Neural cell (in vitro differentiated cells): ENCODE data around the gene HLTF. TPM values are rescaled to one million over a fixed set of nuclear protein-coding genes. Genes with fewer than 3 reads are reported as not detected.

ENCODE experiments used
- H2AFZ ChIP-seq: fragments of 200-600, 300-800 bp; sonication (generic), shearing (Covaris generic); 2 replicates; pipeline ENCODE4 v1.6.0; 2014; ENCODE audit warnings: low read depth, mild to moderate bottlenecking, antibody characterized with exemption, low read length, moderate library complexity
- H3F3A ChIP-seq: fragments of 200-600 bp; shearing (Covaris generic); 2 replicates; pipeline ENCODE4 v1.6.1; 2016; ENCODE audit warnings: mild to moderate bottlenecking, moderate library complexity, mixed read lengths, antibody characterized with exemption, low read length; ENCODE audit not compliant: insufficient read depth, poor library complexity, severe bottlenecking
- H3K27ac ChIP-seq: fragments of 200-600, 300-800 bp; sonication (generic), shearing (Covaris generic); 2 replicates; pipeline ENCODE4 v1.5.1; 2014; ENCODE audit warnings: mild to moderate bottlenecking, low read length, moderate library complexity
- H3K27me3 ChIP-seq: fragments of 300-800, 200-600 bp; sonication (generic), shearing (Covaris generic); 2 replicates; pipeline ENCODE4 v1.6.0; 2014; ENCODE audit warnings: mild to moderate bottlenecking, low read depth, low read length, moderate library complexity; ENCODE audit not compliant: insufficient read depth
- H3K36me3 ChIP-seq: fragments of 300-800, 200-600 bp; sonication (generic), shearing (Covaris generic); 2 replicates; pipeline ENCODE4 v1.5.1; 2014; ENCODE audit warnings: mild to moderate bottlenecking, antibody characterized with exemption, low read length, moderate library complexity; ENCODE audit not compliant: insufficient read depth
- H3K4me2 ChIP-seq: fragments of 300-800, 200-600 bp; sonication (generic), shearing (Covaris generic); 2 replicates; pipeline ENCODE4 v1.6.0; 2014; ENCODE audit warnings: mild to moderate bottlenecking, low read length
- H3K4me3 ChIP-seq: fragments of 300-800, 200-600 bp; sonication (generic), shearing (Covaris generic); 2 replicates; pipeline ENCODE4 v1.5.1; 2014; ENCODE audit warnings: mild to moderate bottlenecking, low read length, moderate library complexity
- H3K79me2 ChIP-seq: fragments of 200-600 bp; shearing (Covaris generic); replicated peaks from 2 replicates; pipeline ENCODE4 v1.6.0; 2014; ENCODE audit warnings: mild to moderate bottlenecking, low read length, moderate library complexity; ENCODE audit not compliant: insufficient read depth
- H3K9ac ChIP-seq: fragments of 300-800, 200-600 bp; sonication (generic), shearing (Covaris generic); 2 replicates; pipeline ENCODE4 v1.6.1; 2016; ENCODE audit warnings: mild to moderate bottlenecking, low read length, mixed read lengths
- H3K9me2 ChIP-seq: fragments of 200-600 bp; shearing (Covaris generic); 2 replicates; pipeline ENCODE4 v1.6.1; 2016; ENCODE audit warnings: mild to moderate bottlenecking, low read length, mixed read lengths; ENCODE audit not compliant: insufficient read depth
- H3K9me3 ChIP-seq: fragments of 200-600, 300-800 bp; sonication (generic), shearing (Covaris generic); 2 replicates; pipeline ENCODE4 v1.6.1; 2016; ENCODE audit warnings: mild to moderate bottlenecking, mixed run types, low read length, moderate library complexity, mixed read lengths
- H4K20me1 ChIP-seq: fragments of 200-600 bp; shearing (Covaris generic); 2 replicates; pipeline ENCODE4 v1.6.1; 2016; ENCODE audit warnings: mild to moderate bottlenecking, mixed run types; ENCODE audit not compliant: insufficient read depth
- CTCF ChIP-seq: fragments of 450-650 bp; IDR thresholded peaks from 2 replicates; pipeline ENCODE4 v1.5.1; 2014; ENCODE audit warnings: antibody characterized with exemption, mild to moderate bottlenecking, moderate library complexity; ENCODE audit not compliant: poor library complexity, severe bottlenecking
- EP300 ChIP-seq: fragments of 450-650 bp; conservative IDR thresholded peaks from 2 replicates; pipeline ENCODE4 v1.6.1; 2014; ENCODE audit warnings: antibody characterized with exemption, mild to moderate bottlenecking, moderate library complexity; ENCODE audit not compliant: poor library complexity, severe bottlenecking
- EZH2 ChIP-seq: fragments of 200-600, 300-800 bp; shearing (Covaris generic), sonication (generic); IDR thresholded peaks from 2 replicates; pipeline ENCODE4 v1.6.1; 2014; ENCODE audit warnings: antibody characterized with exemption, low read length, borderline replicate concordance, mild to moderate bottlenecking; ENCODE audit not compliant: insufficient read depth, poor library complexity, severe bottlenecking
- MXI1 ChIP-seq: fragments of 450-650 bp; conservative IDR thresholded peaks from 2 replicates; pipeline ENCODE4 v1.6.1; 2014; ENCODE audit warnings: antibody characterized with exemption, mild to moderate bottlenecking; ENCODE audit not compliant: poor library complexity, severe bottlenecking
- POLR2AphosphoS5 ChIP-seq: IDR thresholded peaks from 2 replicates; pipeline ENCODE4 v1.6.1; 2012
- RAD21 ChIP-seq: fragments of 450-650 bp; conservative IDR thresholded peaks from 2 replicates; pipeline ENCODE4 v1.6.1; 2014; ENCODE audit warnings: antibody characterized with exemption, mild to moderate bottlenecking, moderate library complexity
- REST ChIP-seq: IDR thresholded peaks from 2 replicates; pipeline ENCODE4 v1.6.1; 2012; ENCODE audit warnings: borderline replicate concordance
- SMC3 ChIP-seq: fragments of 450-650 bp; conservative IDR thresholded peaks from 2 replicates; pipeline ENCODE4 v1.6.1; 2014; ENCODE audit warnings: antibody characterized with exemption, mild to moderate bottlenecking, moderate library complexity; ENCODE audit not compliant: poor library complexity
- TAF1 ChIP-seq: IDR thresholded peaks from 2 replicates; pipeline ENCODE4 v1.6.1; 2012; ENCODE audit warnings: low read depth
- polyA plus RNA-seq: library from polyadenylated mRNA; depleted of rRNA; stranded (reverse); fragments of >200 nt; gene quantifications from 2 replicates; pipeline ENCODE4 v1.2.3, GENCODE V29; 2014

Gene HLTF
- polyA plus RNA-seq, 1 donor from 2014 or later: 164 TPM

- no peak for TF ChIP-seq POLR2AphosphoS5
- no peak for TF ChIP-seq REST
- no peak for TF ChIP-seq SMC3
- TF ChIP-seq EP300: no peak
- no peak for TF ChIP-seq MXI1
- no peak for TF ChIP-seq TAF1
- TF ChIP-seq CTCF: no peak
- TF ChIP-seq EZH2: no peak
- TF ChIP-seq RAD21: no peak
- Histone ChIP-seq H2AFZ (no peak overlapping the region), H3K27ac (no peak overlapping the region), H3K9me2 (no peaks in the 10 kb centered on the region), H3K9ac (no peak overlapping the region), H3K36me3 (no peaks in the 10 kb centered on the region), H3K4me3 (no peak overlapping the region), H3K79me2 (no peaks in the 10 kb centered on the region), H3F3A (no peaks in the 10 kb centered on the region), H3K4me2 (no peak overlapping the region), H3K27me3 (no peaks in the 10 kb centered on the region), H3K9me3 (no peaks in the 10 kb centered on the region), H4K20me1 (no peaks in the 10 kb centered on the region)
Observed at GRCh38 chr3:149134575-149134974, 48.2 kb upstream of the HLTF start.

GRCh38 chr3:149131589-149131988, 45.3 kb upstream of the HLTF start:
- Histone ChIP-seq H4K20me1 (no peaks in the 10 kb centered on the region), H3K9ac (no peak overlapping the region), H3K9me2 (no peaks in the 10 kb centered on the region), H3K9me3 (no peaks in the 10 kb centered on the region), H3K79me2 (no peaks in the 10 kb centered on the region), H3K4me3 (no peak overlapping the region), H3K4me2 (no peak overlapping the region), H3K36me3 (no peaks in the 10 kb centered on the region), H3F3A (no peaks in the 10 kb centered on the region), H3K27ac (no peak overlapping the region), H3K27me3 (no peaks in the 10 kb centered on the region), H2AFZ (no peak overlapping the region)
- TF ChIP-seq POLR2AphosphoS5: no peak
- no peak for TF ChIP-seq SMC3
